Body of pancreas (tissue), 4 donors: ENCODE measurements around the gene IER5L. TPM values are rescaled to one million over a fixed set of nuclear protein-coding genes. Genes with fewer than 3 reads are reported as not detected.
A peak's percentile ranks its signal among the peaks of the same experiment; 100 is the strongest.

Source experiments
- ATAC-seq: fragments of 150-250 bp; one replicate; pipeline ENCODE4 v1.9.1; 2016
- DNase-seq, 4 donors: peaks; one replicate each; pipeline ENCODE4 v3.0.0-alpha.2; 2019
- H3K27ac ChIP-seq, 4 donors: fragments of 200-600 bp; sonication (generic); 1 replicate in 3 of 4; 2 replicates in 1 of 4; pipeline versions ENCODE4 v1.5.1 to v1.6.1; 2016 to 2019; ENCODE audit warnings: mild to moderate bottlenecking in 1 of 4, mixed read lengths in 1 of 4, moderate library complexity in 1 of 4
- H3K27me3 ChIP-seq, 2 donors: fragments of 200-600 bp; sonication (generic); one replicate each; pipeline ENCODE4 v1.6.0; 2016; ENCODE audit warnings: mild to moderate bottlenecking in 1 of 2
- H3K36me3 ChIP-seq, 2 donors: fragments of 200-600 bp; sonication (generic); replicated peaks in 1 of 2; 2 replicates each; pipeline ENCODE4 v1.5.1; 2016; ENCODE audit warnings: low read depth in 2 of 2; ENCODE audit not compliant: insufficient read depth in 1 of 2
- H3K4me1 ChIP-seq: fragments of 200-600 bp; sonication (generic); one replicate; pipeline ENCODE4 v1.6.0; 2016
- H3K4me3 ChIP-seq, 2 donors: fragments of 200-600 bp; sonication (generic); 1 replicate in 1 of 2; 2 replicates in 1 of 2; pipeline ENCODE4 v1.5.1; 2016 to 2019
- H3K9me3 ChIP-seq, 3 donors: fragments of 200-600 bp; sonication (generic); 1 replicate in 2 of 3; 2 replicates in 1 of 3; pipeline ENCODE4 v1.5.1; 2016
- CTCF ChIP-seq, 7 experiments: fragments of 450-650 bp in 4 of 7; fragments of 200-600 bp in 3 of 7; sonication (generic) in 3 of 7; IDR thresholded peaks; one replicate each; pipeline ENCODE4 v1.5.1; 2016 to 2019; ENCODE audit warnings: antibody characterized with exemption in 7 of 7
- POLR2A ChIP-seq, 3 donors: fragments of 450-650 bp; IDR thresholded peaks; one replicate each; pipeline ENCODE4 v1.6.1; 2016; ENCODE audit warnings: antibody characterized with exemption in 3 of 3, mild to moderate bottlenecking in 2 of 3
- WGBS, 2 donors: methylation state at CpG; one replicate each; pipeline ENCODE4 v1.1.5; 2017; 5-methylcytosine and 5-hydroxymethylcytosine counted together
- intact Hi-C: fragments of 100-400 bp; cut with DNase I; formaldehyde crosslinking; loops from one replicate; pipeline ENCODE4 v1.15.1; 2023
- total RNA-seq, 2 donors: library from RNA; depleted of rRNA; stranded (reverse); fragments of >200 nt; gene quantifications; one replicate each; pipeline ENCODE4 v1.1.0, GENCODE V29; 2016

IER5L gene
- total RNA-seq, 2 donors from 2014 or later = 3.0 to 4.4 TPM

GRCh38 chr9:129206401-129206800, 28.3 kb upstream of the IER5L start:
- Histone ChIP-seq H3K9me3 (no peaks in the 10 kb centered on the region), H3K27me3 (no peaks in the 10 kb centered on the region), H3K36me3 (no peaks in the 10 kb centered on the region), H3K4me1 (peaks cover 7% of the 10 kb centered on the region), H3K4me3 (no peak overlapping the region), H3K27ac (no peak overlapping the region)
- ATAC-seq (no peak), DNase-seq (no peak)
- 53 to 60% methylated on average over 2 of the region's 2 CpGs for WGBS, 2 donors
- TF ChIP-seq CTCF (IDR thresholded peaks at IDR 0.05) = no peak
- no peak for TF ChIP-seq POLR2A (IDR thresholded peaks at IDR 0.05)
- intact Hi-C loops = no loop called here

GRCh38 chr9:129204840-129205239, 26.8 kb upstream of the IER5L start:
- H3K36me3 ChIP-seq = no peaks in the 10 kb centered on the region
- H3K27ac ChIP-seq = no peak overlapping the region
- DNase-seq = no peak
- H3K9me3 ChIP-seq = no peaks in the 10 kb centered on the region
- no peaks in the 10 kb centered on the region for H3K27me3 ChIP-seq
- no peak for TF ChIP-seq CTCF (IDR thresholded peaks at IDR 0.05)
- no peak for TF ChIP-seq POLR2A (IDR thresholded peaks at IDR 0.05)
- H3K4me1 ChIP-seq = peaks cover 7% of the 10 kb centered on the region
- no peak for ATAC-seq
- no peak overlapping the region for H3K4me3 ChIP-seq
- WGBS, 2 donors = 79 to 81% methylated on average over 7 of the region's 7 CpGs
- intact Hi-C loops = no loop called here

- no peaks in the 10 kb centered on the region for H3K9me3 ChIP-seq
- no peak overlapping the region for H3K27ac ChIP-seq
- 68 to 69% methylated on average over 9 to 11 of the region's 11 CpGs for WGBS, 2 donors
- intact Hi-C loops = no loop called here
- no peak for TF ChIP-seq CTCF (IDR thresholded peaks at IDR 0.05)
- no peak for TF ChIP-seq POLR2A (IDR thresholded peaks at IDR 0.05)
- no peak for ATAC-seq
- no peak overlapping the region for H3K4me3 ChIP-seq
- no peak for DNase-seq
- H3K36me3 ChIP-seq = no peaks in the 10 kb centered on the region
- H3K4me1 ChIP-seq = peaks cover 7% of the 10 kb centered on the region
- H3K27me3 ChIP-seq = no peaks in the 10 kb centered on the region
These were observed 25.5 kb upstream of the IER5L start for GRCh38 chr9:129203556-129203909.

- peak overlapping the region; percentile 58 to 88 (median 84) for H3K27ac ChIP-seq
- peaks cover 7% of the 10 kb centered on the region for H3K4me1 ChIP-seq
- peak overlapping the region in 1 of 2 donors; percentile 55 for H3K4me3 ChIP-seq
- TF ChIP-seq CTCF (IDR thresholded peaks at IDR 0.05) = no peak
- TF ChIP-seq POLR2A (IDR thresholded peaks at IDR 0.05) = peak; percentile 17 to 59 (median 56)
- DNase-seq = peak; percentile 85 to 87 (median 86)
- intact Hi-C loops = no loop called here
- H3K9me3 ChIP-seq = no peaks in the 10 kb centered on the region
- ATAC-seq = peak; percentile 90
- 7 to 11% methylated on average over 19 to 53 of the region's 57 CpGs for WGBS, 2 donors
- H3K27me3 ChIP-seq = no peaks in the 10 kb centered on the region
- H3K36me3 ChIP-seq = no peaks in the 10 kb centered on the region
These were observed 24.8 kb upstream of the IER5L start for GRCh38 chr9:129202613-129203555.
